ENCODE data around the gene IL27RA.
"Not testable (repeated sequence)": the region's sequence is repeated elsewhere in the genome, so short reads cannot be mapped to it uniquely, and the experiment has no call there.

Gene IL27RA

DNA sequence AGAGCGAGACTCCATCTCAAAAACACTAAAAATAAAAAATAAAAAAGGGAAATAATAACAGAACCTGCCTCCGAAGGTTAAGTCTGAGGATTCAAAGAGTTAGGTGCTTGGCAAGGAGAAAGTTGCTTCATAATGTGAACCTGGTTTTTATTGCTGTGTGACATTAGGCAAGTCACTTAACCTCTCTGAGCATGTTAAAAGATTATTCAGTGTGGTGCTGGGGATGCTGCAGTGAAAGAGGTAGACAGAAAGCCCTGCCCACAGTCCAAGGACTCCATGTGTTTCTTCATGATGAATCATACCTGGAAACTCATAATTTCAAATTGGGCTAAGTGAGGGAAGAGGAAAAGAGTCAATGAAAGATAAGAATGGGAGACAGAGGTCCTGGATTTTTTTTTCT lies 2.4 kb downstream of the IL27RA start:
- DNase-seq: no peak

DNA sequence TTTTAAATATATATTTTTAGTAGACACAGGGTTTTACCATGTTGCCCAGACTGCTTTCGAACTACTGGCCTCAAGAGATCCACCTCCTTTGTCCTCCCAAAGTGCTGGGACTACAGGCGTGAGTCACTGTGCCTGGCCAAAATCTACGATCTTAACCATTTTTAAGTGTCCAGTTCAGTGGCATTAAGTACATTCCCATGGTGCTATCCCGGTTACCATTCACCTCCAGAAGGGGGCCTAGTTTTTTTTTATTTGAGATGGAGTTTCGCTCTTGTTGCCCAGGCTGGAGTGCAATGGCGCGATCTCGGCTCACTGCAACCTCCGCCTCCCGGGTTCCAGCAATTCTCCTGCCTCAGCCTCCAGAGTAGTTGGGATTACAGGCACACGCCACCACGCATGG lies 3.6 kb downstream of the IL27RA start:
- not testable (repeated sequence) for DNase-seq

GRCh38 chr19:14035706-14036105 lies 4.1 kb downstream of the IL27RA start:
- no peak for DNase-seq

DNA sequence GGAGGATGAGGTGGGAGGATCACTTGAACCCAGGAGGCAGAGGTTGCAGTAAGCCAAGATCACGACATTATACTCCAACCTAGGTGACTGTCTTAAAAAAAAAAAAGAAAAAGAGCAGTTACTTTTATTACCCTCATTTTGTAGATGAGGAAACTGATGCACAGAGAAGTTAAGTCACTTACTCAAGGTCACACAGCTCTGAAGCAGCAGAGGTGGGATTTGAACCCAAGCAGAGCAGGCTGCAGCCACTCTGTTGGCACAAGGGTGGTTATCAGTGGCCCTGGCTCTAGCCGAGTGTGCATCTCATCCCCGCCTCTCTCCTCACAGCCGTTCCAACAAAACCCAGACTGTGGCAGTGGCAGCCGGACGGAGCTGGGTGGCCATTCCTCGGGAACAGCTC lies 7.6 kb downstream of the IL27RA start:
- DNase-seq: no peak

GRCh38 chr19:14042659-14043608 lies 11.4 kb downstream of the IL27RA start:
- not testable (repeated sequence) for DNase-seq

GRCh38 chr19:14047866-14048265 lies 16.3 kb downstream of the IL27RA start:
- not testable (repeated sequence) for DNase-seq

DNA sequence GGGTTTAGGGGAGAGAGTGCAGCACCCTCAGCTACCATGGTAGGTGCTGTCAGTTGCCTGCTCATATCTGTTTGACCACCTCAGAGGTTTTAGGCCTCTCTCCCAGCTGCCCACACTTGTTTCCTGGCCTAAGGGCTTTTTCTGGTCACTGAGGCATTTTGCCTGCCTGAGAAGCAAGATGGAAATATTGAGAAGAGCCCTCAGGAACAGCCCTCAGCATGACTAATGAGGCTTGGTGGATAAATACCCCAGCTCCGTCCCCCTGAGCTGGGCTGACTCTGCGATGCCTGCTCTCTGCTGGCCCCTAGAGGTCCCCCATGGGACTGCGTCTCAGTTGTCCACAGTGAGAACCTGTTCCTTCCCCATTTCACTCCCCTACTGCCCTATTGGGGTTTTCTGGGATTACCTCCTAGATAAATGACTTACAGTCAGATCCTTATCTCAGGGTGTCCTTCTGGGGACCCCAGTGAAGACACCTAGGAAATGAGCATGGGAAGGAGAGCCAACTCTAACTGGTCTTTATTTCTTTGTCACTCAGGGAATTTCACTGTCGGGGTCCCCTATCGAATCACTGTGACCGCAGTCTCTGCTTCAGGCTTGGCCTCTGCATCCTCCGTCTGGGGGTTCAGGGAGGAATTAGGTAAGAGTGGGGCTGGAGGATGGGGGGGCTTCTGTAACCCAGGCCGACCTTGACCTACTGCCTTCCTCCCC lies 17.0 kb downstream of the IL27RA start:
- DNase-seq: no peak

DNA sequence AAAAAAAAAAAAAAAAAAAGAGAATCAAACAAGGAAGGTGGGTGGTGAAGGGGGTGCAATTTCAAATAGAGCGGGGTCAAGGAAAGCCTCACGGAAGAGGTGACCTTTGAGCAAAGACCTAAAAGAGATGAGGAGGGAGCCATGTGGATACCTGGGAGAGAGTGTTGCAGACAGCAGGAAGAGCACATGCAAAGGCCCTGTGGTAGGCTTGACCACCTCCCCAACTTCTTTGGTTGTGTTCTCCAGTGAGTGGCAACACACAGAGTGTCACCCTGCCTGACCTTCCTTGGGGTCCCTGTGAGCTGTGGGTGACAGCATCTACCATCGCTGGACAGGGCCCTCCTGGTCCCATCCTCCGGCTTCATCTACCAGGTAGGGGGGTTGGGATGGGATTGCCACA lies 18.9 kb downstream of the IL27RA start:
- no peak for DNase-seq

GRCh38 chr19:14050961-14051360 lies 19.4 kb downstream of the IL27RA start:
- not testable (repeated sequence) for DNase-seq

DNA sequence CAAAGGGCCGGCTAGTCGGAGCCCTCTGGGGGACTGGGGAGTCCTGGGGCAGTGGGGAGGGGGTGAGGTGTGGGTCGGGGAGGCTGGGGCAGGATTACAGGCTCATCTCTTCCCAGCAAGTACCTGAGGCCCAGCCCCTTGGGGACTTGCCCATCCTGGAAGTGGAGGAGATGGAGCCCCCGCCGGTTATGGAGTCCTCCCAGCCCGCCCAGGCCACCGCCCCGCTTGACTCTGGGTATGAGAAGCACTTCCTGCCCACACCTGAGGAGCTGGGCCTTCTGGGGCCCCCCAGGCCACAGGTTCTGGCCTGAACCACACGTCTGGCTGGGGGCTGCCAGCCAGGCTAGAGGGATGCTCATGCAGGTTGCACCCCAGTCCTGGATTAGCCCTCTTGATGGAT lies 20.4 kb downstream of the IL27RA start:
- no peak for DNase-seq

GRCh38 chr19:14052470-14052869 lies 20.9 kb downstream of the IL27RA start:
- DNase-seq: no peak

GRCh38 chr19:14053032-14053431 lies 21.5 kb downstream of the IL27RA start:
- DNase-seq: no peak

DNA sequence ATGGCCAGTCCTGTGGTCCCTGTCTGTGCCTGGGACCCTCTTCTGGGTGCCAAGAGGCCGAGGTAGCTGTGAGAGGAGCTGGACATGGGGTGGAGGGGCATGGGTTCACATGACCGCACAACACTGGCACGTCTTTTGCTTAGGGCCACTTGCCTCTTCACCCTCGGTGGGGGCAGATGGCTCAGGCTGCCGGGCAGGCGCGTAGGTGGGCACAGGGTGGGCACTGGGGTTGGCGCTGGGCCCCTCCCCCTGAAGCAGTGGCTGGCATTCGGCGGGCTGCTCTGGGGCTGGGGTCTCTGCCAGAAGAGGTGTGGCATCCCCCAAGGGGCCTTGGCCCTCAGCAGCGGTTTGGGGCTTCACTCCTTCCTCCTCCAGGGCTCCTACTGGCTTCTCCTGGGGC lies 21.9 kb downstream of the IL27RA start:
- DNase-seq: no peak

DNA sequence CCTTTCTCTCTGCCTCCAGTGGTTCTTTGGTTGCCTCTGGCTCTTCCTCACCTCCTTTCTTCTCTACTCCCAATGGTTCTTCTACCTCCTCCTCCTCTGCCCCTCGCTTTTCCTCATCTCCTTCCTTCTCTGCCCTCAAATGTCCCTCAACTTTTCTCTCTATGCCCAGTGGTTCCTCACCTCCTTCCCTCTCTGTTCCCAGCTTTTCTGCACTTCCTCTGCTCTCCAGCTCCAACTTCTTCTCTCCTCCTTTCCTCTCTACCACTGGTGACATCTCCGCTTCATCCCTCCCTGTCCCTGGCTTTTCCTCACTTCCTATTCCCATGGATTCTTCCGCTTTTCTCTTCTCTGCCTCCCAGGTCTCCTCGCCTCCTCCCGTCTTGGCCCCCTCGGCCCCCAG lies 22.5 kb downstream of the IL27RA start:
- DNase-seq: no peak

DNA sequence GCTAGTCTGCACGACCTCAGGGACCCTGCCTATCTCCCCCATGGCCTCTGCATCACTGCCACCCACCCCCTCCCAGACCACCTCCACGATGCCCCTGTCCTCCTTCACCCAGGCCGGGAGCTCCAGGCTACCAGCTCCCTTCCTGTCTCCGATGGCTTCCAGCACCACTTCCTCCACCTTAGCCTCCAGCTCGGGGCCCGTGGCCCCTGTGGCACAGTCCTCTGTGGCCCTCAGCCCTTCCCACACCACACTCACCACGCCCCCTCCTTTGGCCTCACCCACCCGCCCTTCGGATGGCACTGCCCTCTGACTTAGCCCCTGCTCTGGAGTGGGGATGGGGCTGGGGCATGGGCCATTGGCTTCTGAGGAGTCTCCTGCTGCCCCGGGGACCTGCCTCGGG lies 23.2 kb downstream of the IL27RA start:
- DNase-seq: no peak

DNA sequence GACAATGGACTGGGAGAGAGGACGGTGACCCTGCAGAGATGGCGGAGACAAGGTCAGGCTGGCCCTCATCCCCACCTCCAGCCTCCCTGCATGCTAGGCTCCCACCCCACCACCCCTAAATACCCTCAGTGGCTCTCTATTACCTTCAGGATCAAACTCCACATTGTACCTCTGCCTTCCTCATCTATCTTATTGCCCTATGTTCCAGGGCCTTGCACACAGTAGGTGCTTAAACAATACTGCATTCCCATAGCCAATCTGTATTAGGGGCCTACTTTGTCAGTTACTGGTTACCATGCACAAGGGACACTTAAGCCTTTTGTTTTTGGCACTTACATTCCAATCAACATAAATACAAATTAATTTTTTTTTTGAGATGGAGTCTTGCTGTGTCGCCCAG lies 23.8 kb downstream of the IL27RA start:
- no peak for DNase-seq

- DNase-seq: no peak
Measured at GRCh38 chr19:14056069-14056666, 24.6 kb downstream of the IL27RA start.

DNA sequence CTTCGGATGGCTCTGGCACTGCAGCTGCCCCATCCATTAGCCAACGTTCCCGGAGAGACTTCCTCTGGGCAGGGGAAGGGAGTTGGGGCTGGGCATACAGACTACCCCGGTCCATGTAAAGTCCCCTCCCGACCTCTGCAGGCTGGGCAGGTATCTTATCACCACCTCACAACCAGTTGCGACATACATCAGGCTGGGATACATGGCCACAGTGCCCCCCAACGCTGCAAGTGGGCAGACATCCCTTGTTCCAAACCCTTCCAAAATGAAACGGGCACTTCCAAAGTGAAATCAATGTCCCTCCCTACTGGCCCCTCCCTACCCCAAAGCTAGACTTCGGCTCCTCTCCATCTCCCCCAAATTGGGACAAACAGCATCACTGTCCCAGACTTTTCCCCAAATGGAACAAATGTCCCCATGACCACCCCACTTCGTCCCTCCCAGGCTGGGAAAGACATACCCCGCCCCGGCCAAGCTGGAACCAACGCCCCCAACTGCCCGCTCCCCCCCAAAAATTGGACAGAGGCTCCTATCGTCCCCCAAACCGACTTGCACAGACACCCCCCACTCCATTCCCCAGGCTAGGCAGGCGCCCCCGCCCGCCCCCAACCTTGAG lies 25.3 kb downstream of the IL27RA start:
- DNase-seq: no peak

- DNase-seq: no peak
Measured at GRCh38 chr19:14058182-14059092, 26.9 kb downstream of the IL27RA start.

DNA sequence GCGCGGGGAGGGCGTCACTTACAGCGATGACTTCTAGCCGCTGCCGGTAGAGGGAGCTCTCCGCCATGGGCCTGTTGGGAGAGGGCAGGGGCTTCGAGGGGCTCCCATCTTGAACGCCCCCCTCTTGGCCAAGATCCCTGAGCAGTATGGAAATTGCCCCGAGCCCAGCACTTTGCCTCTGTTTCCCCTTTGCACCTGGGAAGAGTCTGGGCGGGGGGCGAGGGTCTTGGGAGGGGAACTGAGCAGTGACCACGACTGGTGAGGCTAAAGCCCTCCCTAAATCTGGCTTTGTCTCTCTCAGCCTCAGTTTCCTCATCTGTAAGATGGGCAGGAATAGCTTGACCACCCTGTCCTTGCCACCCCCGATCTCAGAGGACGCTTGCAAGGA lies 27.5 kb downstream of the IL27RA start:
- no peak for DNase-seq

GRCh38 chr19:14059652-14060155 lies 28.1 kb downstream of the IL27RA start:
- DNase-seq: no peak
